Liver (tissue), 3 donors: ENCODE measurements around the gene EFS.

ENCODE experiments used
- ATF3 ChIP-seq: IDR thresholded peaks from 2 replicates; pipeline ENCODE4 v1.6.1; 2016; ENCODE audit warnings: antibody characterized with exemption
- CTCF ChIP-seq: fragments of 150-350 bp; IDR thresholded peaks from 2 replicates; pipeline ENCODE4 v1.5.1; 2017; ENCODE audit warnings: improper control_type of control experiment, low read depth, low read length; ENCODE audit not compliant: missing input control
- EGR1 ChIP-seq, 2 donors: IDR thresholded peaks; 2 replicates each; pipeline ENCODE4 v1.6.1; 2016 to 2018; ENCODE audit warnings: antibody characterized with exemption in 2 of 2, low read depth in 2 of 2
- JUND ChIP-seq, 2 donors: IDR thresholded peaks; 2 replicates each; pipeline ENCODE4 v1.6.1; 2016; ENCODE audit warnings: antibody characterized with exemption in 2 of 2
- MAX ChIP-seq: IDR thresholded peaks from 2 replicates; pipeline ENCODE4 v1.6.1; 2016; ENCODE audit warnings: antibody characterized with exemption
- REST ChIP-seq: IDR thresholded peaks from 2 replicates; pipeline ENCODE4 v1.6.1; 2016; ENCODE audit warnings: antibody characterized with exemption, mild to moderate bottlenecking
- RXRA ChIP-seq, 2 donors: IDR thresholded peaks; 2 replicates each; pipeline ENCODE4 v1.6.1; 2017 to 2018; ENCODE audit warnings: antibody characterized with exemption in 2 of 2, mild to moderate bottlenecking in 1 of 2
- TAF1 ChIP-seq: conservative IDR thresholded peaks from 2 replicates; pipeline ENCODE4 v1.6.1; 2016; ENCODE audit warnings: antibody characterized with exemption, mild to moderate bottlenecking
- YY1 ChIP-seq: IDR thresholded peaks from 2 replicates; pipeline ENCODE4 v1.6.1; 2016; ENCODE audit warnings: antibody characterized with exemption, mild to moderate bottlenecking
- donor health status: healthy.
- donor health status: healthy.

- TF ChIP-seq CTCF = no peak
- no peak for TF ChIP-seq REST
- no peak for TF ChIP-seq EGR1 (IDR thresholded peaks at IDR 0.05; ENCODE audit: low read depth in 2 of 2)
- no peak for TF ChIP-seq ATF3
- no peak for TF ChIP-seq YY1
- TF ChIP-seq TAF1 = no peak
- no peak for TF ChIP-seq JUND (IDR thresholded peaks at IDR 0.05)
- no peak for TF ChIP-seq RXRA (IDR thresholded peaks at IDR 0.05)
- no peak for TF ChIP-seq MAX
These were observed 20.8 kb upstream of the EFS start for GRCh38 chr14:23385642-23386265.
